Liver (tissue), 3 donors: Measurements from ENCODE around the gene XXYLT1.

Experiments used
- CTCF ChIP-seq: fragments of 150-350 bp; IDR thresholded peaks from 2 replicates; pipeline ENCODE4 v1.5.1; 2017; ENCODE audit warnings: improper control_type of control experiment, low read depth, low read length; ENCODE audit not compliant: missing input control
- FOXA1 ChIP-seq: IDR thresholded peaks from 2 replicates; pipeline ENCODE4 v1.6.1; 2016; ENCODE audit warnings: antibody characterized with exemption
- GABPA ChIP-seq, 2 donors: IDR thresholded peaks in 1 of 2; conservative IDR thresholded peaks in 1 of 2; 2 replicates each; pipeline ENCODE4 v1.6.1; 2016; ENCODE audit warnings: antibody characterized with exemption in 2 of 2, mild to moderate bottlenecking in 1 of 2, moderate library complexity in 1 of 2
- JUND ChIP-seq, 2 donors: IDR thresholded peaks; 2 replicates each; pipeline ENCODE4 v1.6.1; 2016; ENCODE audit warnings: antibody characterized with exemption in 2 of 2
- MAX ChIP-seq: IDR thresholded peaks from 2 replicates; pipeline ENCODE4 v1.6.1; 2016; ENCODE audit warnings: antibody characterized with exemption
- NR2F2 ChIP-seq: IDR thresholded peaks from 2 replicates; pipeline ENCODE4 v1.6.1; 2016; ENCODE audit warnings: antibody characterized with exemption
- RAD21 ChIP-seq, 2 donors: IDR thresholded peaks; 2 replicates each; pipeline ENCODE4 v1.6.1; 2016; ENCODE audit warnings: antibody characterized with exemption in 2 of 2, mild to moderate bottlenecking in 2 of 2
- REST ChIP-seq: IDR thresholded peaks from 2 replicates; pipeline ENCODE4 v1.6.1; 2016; ENCODE audit warnings: antibody characterized with exemption, mild to moderate bottlenecking
- RXRA ChIP-seq, 2 donors: IDR thresholded peaks; 2 replicates each; pipeline ENCODE4 v1.6.1; 2017 to 2018; ENCODE audit warnings: antibody characterized with exemption in 2 of 2, mild to moderate bottlenecking in 1 of 2
- TAF1 ChIP-seq: conservative IDR thresholded peaks from 2 replicates; pipeline ENCODE4 v1.6.1; 2016; ENCODE audit warnings: antibody characterized with exemption, mild to moderate bottlenecking
- YY1 ChIP-seq: IDR thresholded peaks from 2 replicates; pipeline ENCODE4 v1.6.1; 2016; ENCODE audit warnings: antibody characterized with exemption, mild to moderate bottlenecking
- ZBTB33 ChIP-seq: IDR thresholded peaks from 2 replicates; pipeline ENCODE4 v1.6.1; 2016; ENCODE audit warnings: antibody characterized with exemption
- donor health status: healthy.
- donor health status: healthy.

GRCh38 chr3:195162033-195162669, 108.8 kb downstream of the XXYLT1 start:
- no peak for TF ChIP-seq ZBTB33
- no peak for TF ChIP-seq CTCF
- TF ChIP-seq JUND (IDR thresholded peaks at IDR 0.05): no peak
- TF ChIP-seq MAX: peak; percentile 37
- TF ChIP-seq YY1: no peak
- peak; percentile 28 to 47 for TF ChIP-seq RAD21 (IDR thresholded peaks at IDR 0.05)
- TF ChIP-seq TAF1: no peak
- no peak for TF ChIP-seq FOXA1
- no peak for TF ChIP-seq REST
- TF ChIP-seq NR2F2: peak; percentile 96
- peak in 1 of 2 donors; percentile 16 for TF ChIP-seq RXRA (IDR thresholded peaks at IDR 0.05)
- no peak for TF ChIP-seq GABPA (IDR thresholded peaks at IDR 0.05 in 1 of 2, conservative IDR thresholded peaks at IDR 0.05 in 1 of 2)
